GM12878 (cell line): ENCODE results near the gene LRIG3.

Experiments
- BMI1 ChIP-seq: fragments of 450-650 bp; IDR thresholded peaks from 2 replicates; pipeline ENCODE4 v1.6.1; 2016; ENCODE audit warnings: mild to moderate bottlenecking, moderate library complexity, borderline replicate concordance
- CBFB ChIP-seq: IDR thresholded peaks from 2 replicates; pipeline ENCODE4 v1.6.1; 2016; ENCODE audit warnings: antibody characterized with exemption, low read depth
- POLR2AphosphoS5 ChIP-seq: IDR thresholded peaks from 2 replicates; pipeline ENCODE4 v1.6.1; 2011; ENCODE audit warnings: mild to moderate bottlenecking, low read length, inconsistent platforms
- SMARCA5 ChIP-seq: fragments of 450-650 bp; IDR thresholded peaks from 2 replicates; pipeline ENCODE4 v1.6.1; 2017; ENCODE audit warnings: mild to moderate bottlenecking
- TAF1 ChIP-seq: IDR thresholded peaks from 2 replicates; pipeline ENCODE4 v1.6.1; 2011; ENCODE audit warnings: mild to moderate bottlenecking, low read depth, low read length, borderline replicate concordance
- TF ChIP-seq, protein P1 (sequence below): IDR thresholded peaks from 2 replicates; pipeline ENCODE4 v1.6.1; 2012; ENCODE audit warnings: low read depth, low read length, improper control_type of control experiment

DNA sequence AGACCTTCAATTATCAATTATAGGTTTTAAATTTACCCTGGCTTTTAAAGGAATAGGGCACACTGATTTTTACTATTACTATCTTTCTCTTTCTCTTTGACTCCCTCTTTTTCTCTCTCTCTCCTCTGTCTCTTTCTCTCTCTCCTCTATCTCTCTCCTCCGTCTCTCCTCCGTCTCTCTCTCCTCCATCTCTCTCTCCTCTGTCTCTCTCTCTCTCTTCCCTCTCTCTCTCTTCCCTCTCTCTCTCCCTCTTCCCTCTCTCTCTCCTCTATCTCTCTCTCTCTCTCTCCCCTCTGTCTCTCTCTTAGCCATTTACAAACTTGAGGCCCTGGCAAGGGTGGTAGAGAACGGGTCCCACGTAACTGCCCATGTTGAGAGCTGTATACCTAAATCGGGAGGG lies 62.3 kb downstream of the LRIG3 start:
- TF ChIP-seq, protein P1, sequence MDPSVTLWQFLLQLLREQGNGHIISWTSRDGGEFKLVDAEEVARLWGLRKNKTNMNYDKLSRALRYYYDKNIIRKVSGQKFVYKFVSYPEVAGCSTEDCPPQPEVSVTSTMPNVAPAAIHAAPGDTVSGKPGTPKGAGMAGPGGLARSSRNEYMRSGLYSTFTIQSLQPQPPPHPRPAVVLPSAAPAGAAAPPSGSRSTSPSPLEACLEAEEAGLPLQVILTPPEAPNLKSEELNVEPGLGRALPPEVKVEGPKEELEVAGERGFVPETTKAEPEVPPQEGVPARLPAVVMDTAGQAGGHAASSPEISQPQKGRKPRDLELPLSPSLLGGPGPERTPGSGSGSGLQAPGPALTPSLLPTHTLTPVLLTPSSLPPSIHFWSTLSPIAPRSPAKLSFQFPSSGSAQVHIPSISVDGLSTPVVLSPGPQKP = no peak
- TF ChIP-seq SMARCA5 (no peak), TAF1 (no peak), POLR2AphosphoS5 (no peak), CBFB (no peak), BMI1 (no peak)
